Bronchial epithelial cell (primary cell): ENCODE measurements around the gene SIRPB2. TPM values are rescaled to one million over a fixed set of nuclear protein-coding genes. Genes with fewer than 3 reads are reported as not detected.

Source experiments
- DNase-seq: peaks from one replicate; pipeline ENCODE4 v3.0.0-alpha.2; 2010; ENCODE audit warnings: low read depth
- FAIRE-seq: peaks from 2 replicates; lab custom pipeline; 2011; peaks lifted over from hg19 to GRCh38; lab: Jason Lieb, UNC
- H3K27me3 ChIP-seq: 2 replicates; pipeline ENCODE4 v1.5.1; 2011; ENCODE audit warnings: low read length; ENCODE audit not compliant: control insufficient read depth, insufficient read depth
- H3K36me3 ChIP-seq: 2 replicates; pipeline ENCODE4 v1.5.1; 2011; ENCODE audit warnings: low read length; ENCODE audit not compliant: control insufficient read depth, insufficient read depth
- H3K4me3 ChIP-seq: 2 replicates; pipeline ENCODE4 v1.5.1; 2011; ENCODE audit warnings: mild to moderate bottlenecking, low read depth, low read length, control low read depth
- CTCF ChIP-seq: IDR thresholded peaks from 2 replicates; pipeline ENCODE4 v1.5.1; 2011; ENCODE audit warnings: mild to moderate bottlenecking, moderate library complexity, low read length, control low read depth, inconsistent platforms; ENCODE audit not compliant: insufficient read depth, severe bottlenecking
- total RNA-seq: library from RNA; depleted of rRNA; stranded (reverse); fragments of >200 nt; gene quantifications from 2 replicates; pipeline ENCODE4 v1.2.1, GENCODE V29; 2014

The SIRPB2 gene
- total RNA-seq, 1 donor from 2014 or later = under 0.01 TPM

GRCh38 chr20:1535420-1536175 lies 44.4 kb upstream of the SIRPB2 start:
- no peaks in the 10 kb centered on the region for H3K36me3 ChIP-seq
- TF ChIP-seq CTCF = no peak
- FAIRE-seq (no peak), DNase-seq (no peak)
- H3K4me3 ChIP-seq = no peak overlapping the region
- no peaks in the 10 kb centered on the region for H3K27me3 ChIP-seq

GRCh38 chr20:1534526-1534925 lies 43.3 kb upstream of the SIRPB2 start:
- Histone ChIP-seq H3K36me3 (no peaks in the 10 kb centered on the region), H3K27me3 (no peaks in the 10 kb centered on the region), H3K4me3 (no peak overlapping the region)
- no peak for DNase-seq
- no peak for TF ChIP-seq CTCF
- no peak for FAIRE-seq

GRCh38 chr20:1533059-1533458 lies 41.8 kb upstream of the SIRPB2 start:
- Histone ChIP-seq H3K36me3 (no peaks in the 10 kb centered on the region), H3K27me3 (no peaks in the 10 kb centered on the region), H3K4me3 (no peak overlapping the region)
- TF ChIP-seq CTCF = no peak
- peak; percentile 14 for DNase-seq
- FAIRE-seq = no peak

- peak; percentile 73 for DNase-seq
- no peak overlapping the region for H3K4me3 ChIP-seq
- no peak for FAIRE-seq
Measured at GRCh38 chr20:1528811-1529210, 37.6 kb upstream of the SIRPB2 start.

GRCh38 chr20:1527923-1528322 lies 36.7 kb upstream of the SIRPB2 start:
- FAIRE-seq (no peak), DNase-seq (no peak)
- Histone ChIP-seq H3K27me3 (no peaks in the 10 kb centered on the region), H3K36me3 (no peaks in the 10 kb centered on the region), H3K4me3 (no peak overlapping the region)
- TF ChIP-seq CTCF = no peak

More at GRCh38 chr20:1528811-1529210, 37.6 kb upstream of the SIRPB2 start:
- no peak for TF ChIP-seq CTCF
- Histone ChIP-seq H3K27me3 (no peaks in the 10 kb centered on the region), H3K36me3 (no peaks in the 10 kb centered on the region)

- FAIRE-seq (no peak), DNase-seq (no peak)
- no peak for TF ChIP-seq CTCF
- H3K36me3 ChIP-seq = no peaks in the 10 kb centered on the region
- H3K27me3 ChIP-seq = no peaks in the 10 kb centered on the region
- no peak overlapping the region for H3K4me3 ChIP-seq
Measured at GRCh38 chr20:1526896-1527295, 35.7 kb upstream of the SIRPB2 start.
